HepG2 (cell line): ENCODE results near the gene SHANK3. TPM values are rescaled to one million over a fixed set of nuclear protein-coding genes. Genes with fewer than 3 reads are reported as not detected.

Source experiments
- ASH2L ChIP-seq: fragments of 300-600, 200-600 bp; sonication (generic); IDR thresholded peaks from 2 replicates; pipeline ENCODE4 v1.7.0; 2017; ENCODE audit warnings: low read depth, mild to moderate bottlenecking, moderate library complexity, mixed read lengths, low read length; ENCODE audit not compliant: insufficient read length
- ELF3 ChIP-seq: IDR thresholded peaks from 2 replicates; pipeline ENCODE4 v1.6.1; 2016; ENCODE audit warnings: missing genetic modification reagents, missing compliant biosample characterization
- GABPB1 ChIP-seq: IDR thresholded peaks from 2 replicates; pipeline ENCODE4 v1.6.1; 2016; ENCODE audit warnings: mild to moderate bottlenecking, missing genetic modification reagents, moderate library complexity, missing compliant biosample characterization
- HCFC1 ChIP-seq: fragments of 150-350 bp; IDR thresholded peaks from 2 replicates; pipeline ENCODE4 v1.6.1; 2014; ENCODE audit warnings: low read depth, low read length
- HIVEP1 ChIP-seq: sonication (generic); formaldehyde crosslinking; IDR thresholded peaks from 2 replicates; pipeline ENCODE4 v1.4.0; 2020; ENCODE audit warnings: mild to moderate bottlenecking, missing genetic modification reagents
- KLF6 ChIP-seq: IDR thresholded peaks from 2 replicates; pipeline ENCODE4 v1.8.0; 2016; ENCODE audit warnings: missing biosample characterization, missing genetic modification reagents
- MEIS2 ChIP-seq: sonication (generic); formaldehyde crosslinking; IDR thresholded peaks from 2 replicates; pipeline ENCODE4 v1.9.0; 2021; ENCODE audit warnings: mild to moderate bottlenecking, missing genetic modification reagents
- NRL ChIP-seq: sonication (generic); formaldehyde crosslinking; IDR thresholded peaks from 2 replicates; pipeline ENCODE4 v1.5.0; 2020; ENCODE audit warnings: missing genetic modification reagents, mild to moderate bottlenecking, moderate library complexity, borderline replicate concordance
- SMAD3 ChIP-seq: sonication (generic); formaldehyde crosslinking; IDR thresholded peaks from 2 replicates; pipeline ENCODE4 v1.4.0; 2020; ENCODE audit warnings: missing genetic modification reagents
- SMC3 ChIP-seq: IDR thresholded peaks from 2 replicates; pipeline ENCODE4 v1.6.1; 2011; ENCODE audit warnings: low read length, improper control_type of control experiment
- SPEN ChIP-seq: sonication (generic); formaldehyde crosslinking; IDR thresholded peaks from 2 replicates; pipeline ENCODE4 v1.5.1; 2020; ENCODE audit warnings: low read depth, mild to moderate bottlenecking, missing genetic modification reagents
- TFE3 ChIP-seq: IDR thresholded peaks from 2 replicates; pipeline ENCODE4 v1.6.1; 2016
- ZNF224 ChIP-seq: sonication (generic); formaldehyde crosslinking; IDR thresholded peaks from 2 replicates; pipeline ENCODE4 v1.5.0; 2020; ENCODE audit warnings: mild to moderate bottlenecking, missing genetic modification reagents
- ZNF24 ChIP-seq: fragments of 450-650 bp; IDR thresholded peaks from 2 replicates; pipeline ENCODE4 v1.6.1; 2017; ENCODE audit warnings: antibody characterized with exemption, mild to moderate bottlenecking
- ZNF296 ChIP-seq: sonication (generic); formaldehyde crosslinking; conservative IDR thresholded peaks from 2 replicates; pipeline ENCODE4 v1.5.0; 2020; ENCODE audit warnings: mild to moderate bottlenecking, missing genetic modification reagents
- ZNF34 ChIP-seq: sonication (generic); formaldehyde crosslinking; IDR thresholded peaks from 2 replicates; pipeline ENCODE4 v1.4.0; 2020; ENCODE audit warnings: mild to moderate bottlenecking, missing genetic modification reagents, borderline replicate concordance
- ZNF609 ChIP-seq: sonication (generic); formaldehyde crosslinking; IDR thresholded peaks from 2 replicates; pipeline ENCODE4 v1.4.0; 2020; ENCODE audit warnings: mild to moderate bottlenecking, missing genetic modification reagents, borderline replicate concordance
- ZNF629 ChIP-seq: sonication (generic); formaldehyde crosslinking; conservative IDR thresholded peaks from 2 replicates; pipeline ENCODE4 v1.5.0; 2020; ENCODE audit warnings: missing genetic modification reagents
- ZNF792 ChIP-seq: IDR thresholded peaks from 2 replicates; pipeline ENCODE4 v1.6.1; 2016
- ZNF841 ChIP-seq: sonication (generic); formaldehyde crosslinking; IDR thresholded peaks from 2 replicates; pipeline ENCODE4 v1.8.1; 2023; ENCODE audit warnings: missing genetic modification reagents, borderline replicate concordance
- polyA plus RNA-seq, 8 experiments: library from polyadenylated mRNA; depleted of rRNA in 3 of 8; stranded (reverse) in 7 of 8; unstranded in 1 of 8; fragments of >200 nt; fragmentation: Illumina TruSeq in 4 of 8; extraction: Trizol in 4 of 8; gene quantifications; 2 replicates each; pipeline versions ENCODE4 v1.2.1 to v1.2.3, GENCODE V29; 2011 to 2016; ENCODE audit warnings: low read depth in 4 of 8, missing spikeins in 1 of 8, mixed read lengths in 1 of 8; ENCODE audit not compliant: insufficient read depth in 1 of 8
- total RNA-seq, 5 experiments: library from RNA; depleted of rRNA; stranded (reverse); fragments of >200 nt; fragmentation: Illumina TruSeq; extraction: Trizol; gene quantifications; 2 replicates each; pipeline ENCODE4 v1.2.3, GENCODE V29; 2016; ENCODE audit warnings: low read depth in 1 of 5
- TF ChIP-seq, protein P1 (sequence below): sonication (generic); formaldehyde crosslinking; IDR thresholded peaks from 2 replicates; pipeline ENCODE4 v1.4.0; 2020; ENCODE audit warnings: missing genetic modification reagents, borderline replicate concordance

The SHANK3 gene
- total and polyA plus RNA-seq, 2 of the 13 experiments (the other 11 are each of a cell fraction or from before 2014, with no cell fraction given): 2.9 to 4.6 TPM

GRCh38 chr22:50641696-50642607 is 30.7 kb upstream of the SHANK3 start (continued):
- TF ChIP-seq SMC3 (peak; percentile 35; the same call in 1 of the 2 replicates), ELF3 (peak; percentile 65; the same call in 1 of the 2 replicates), HIVEP1 (CRISPR knock-in tag) (peak; percentile 87), SMAD3 (CRISPR knock-in tag) (peak; percentile 76; the same call in 1 of the 2 replicates), SPEN (peak; percentile 20; the same call in 1 of the 2 replicates), ZNF296 (CRISPR knock-in tag) (0 out of 2 replicates have a peak, but pooled peaks have one; percentile 15), ZNF34 (CRISPR knock-in tag) (no peak), ZNF792 (CRISPR knock-in tag) (peak; percentile 32; the same call in 1 of the 2 replicates), ZNF24 (no peak), GABPB1 (CRISPR knock-in tag) (peak; percentile 67), ZNF629 (0 out of 2 replicates have a peak, but pooled peaks have one; percentile 9), HCFC1 (no peak), ZNF841 (CRISPR knock-in tag) (no peak), ASH2L (peak; percentile 85), MEIS2 (0 out of 2 replicates have a peak, but pooled peaks have one; percentile 18), ZNF224 (CRISPR knock-in tag) (no peak), NRL (CRISPR knock-in tag) (peak; percentile 61; the same call in 1 of the 2 replicates), TFE3 (peak; percentile 92), ZNF609 (CRISPR knock-in tag) (peak; percentile 87), KLF6 (peak; percentile 72; the same call in 1 of the 2 replicates)
- TF ChIP-seq, protein P1, sequence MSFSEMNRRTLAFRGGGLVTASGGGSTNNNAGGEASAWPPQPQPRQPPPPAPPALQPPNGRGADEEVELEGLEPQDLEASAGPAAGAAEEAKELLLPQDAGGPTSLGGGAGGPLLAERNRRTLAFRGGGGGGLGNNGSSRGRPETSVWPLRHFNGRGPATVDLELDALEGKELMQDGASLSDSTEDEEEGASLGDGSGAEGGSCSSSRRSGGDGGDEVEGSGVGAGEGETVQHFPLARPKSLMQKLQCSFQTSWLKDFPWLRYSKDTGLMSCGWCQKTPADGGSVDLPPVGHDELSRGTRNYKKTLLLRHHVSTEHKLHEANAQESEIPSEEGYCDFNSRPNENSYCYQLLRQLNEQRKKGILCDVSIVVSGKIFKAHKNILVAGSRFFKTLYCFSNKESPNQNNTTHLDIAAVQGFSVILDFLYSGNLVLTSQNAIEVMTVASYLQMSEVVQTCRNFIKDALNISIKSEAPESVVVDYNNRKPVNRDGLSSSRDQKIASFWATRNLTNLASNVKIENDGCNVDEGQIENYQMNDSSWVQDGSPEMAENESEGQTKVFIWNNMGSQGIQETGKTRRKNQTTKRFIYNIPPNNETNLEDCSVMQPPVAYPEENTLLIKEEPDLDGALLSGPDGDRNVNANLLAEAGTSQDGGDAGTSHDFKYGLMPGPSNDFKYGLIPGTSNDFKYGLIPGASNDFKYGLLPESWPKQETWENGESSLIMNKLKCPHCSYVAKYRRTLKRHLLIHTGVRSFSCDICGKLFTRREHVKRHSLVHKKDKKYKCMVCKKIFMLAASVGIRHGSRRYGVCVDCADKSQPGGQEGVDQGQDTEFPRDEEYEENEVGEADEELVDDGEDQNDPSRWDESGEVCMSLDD (CRISPR knock-in tag): 0 out of 2 replicates have a peak, but pooled peaks have one; percentile 73
